Right atrium auricular region (tissue), 2 donors: ENCODE data around the gene EVI5. TPM values are rescaled to one million over a fixed set of nuclear protein-coding genes. Genes with fewer than 3 reads are reported as not detected.
A peak's percentile ranks its signal among the peaks of the same experiment; 100 is the strongest.

Experiments
- DNase-seq: peaks from one replicate; pipeline ENCODE4 v3.0.0-alpha.2; 2019; ENCODE audit warnings: low spot score
- H3K27ac ChIP-seq, 2 donors: fragments of 200-600 bp; sonication (generic); 1 replicate in 1 of 2; 2 replicates in 1 of 2; pipeline ENCODE4 v1.5.1; 2016 to 2019
- H3K27me3 ChIP-seq, 2 donors: fragments of 200-600 bp; sonication (generic); one replicate each; pipeline versions ENCODE4 v1.5.1 to v1.6.0; 2017 to 2019
- H3K36me3 ChIP-seq: fragments of 200-600 bp; sonication (generic); one replicate; pipeline ENCODE4 v1.5.1; 2016
- H3K4me1 ChIP-seq, 2 donors: fragments of 200-600 bp; sonication (generic); one replicate each; pipeline versions ENCODE4 v1.5.1 to v1.6.0; 2017 to 2019
- H3K4me3 ChIP-seq, 2 donors: fragments of 200-600 bp; sonication (generic); 1 replicate in 1 of 2; 2 replicates in 1 of 2; pipeline ENCODE4 v1.5.1; 2017 to 2019; ENCODE audit warnings: mild to moderate bottlenecking in 1 of 2, moderate library complexity in 1 of 2
- H3K9me3 ChIP-seq, 2 donors: fragments of 200-600 bp; sonication (generic); one replicate each; pipeline ENCODE4 v1.5.1; 2019
- total RNA-seq, 2 donors: library from RNA; depleted of rRNA; stranded (reverse); fragments of >200 nt; gene quantifications; one replicate each; pipeline ENCODE4 v1.1.0, GENCODE V29; 2016
- TF ChIP-seq, protein P1 (sequence below), 2 donors: fragments of 200-600 bp; sonication (generic); IDR thresholded peaks; one replicate each; pipeline ENCODE4 v1.5.1; 2019; ENCODE audit warnings: antibody characterized with exemption in 2 of 2

The EVI5 gene
- total RNA-seq, 2 donors from 2014 or later, result 26.4 to 41.9 TPM

DNA sequence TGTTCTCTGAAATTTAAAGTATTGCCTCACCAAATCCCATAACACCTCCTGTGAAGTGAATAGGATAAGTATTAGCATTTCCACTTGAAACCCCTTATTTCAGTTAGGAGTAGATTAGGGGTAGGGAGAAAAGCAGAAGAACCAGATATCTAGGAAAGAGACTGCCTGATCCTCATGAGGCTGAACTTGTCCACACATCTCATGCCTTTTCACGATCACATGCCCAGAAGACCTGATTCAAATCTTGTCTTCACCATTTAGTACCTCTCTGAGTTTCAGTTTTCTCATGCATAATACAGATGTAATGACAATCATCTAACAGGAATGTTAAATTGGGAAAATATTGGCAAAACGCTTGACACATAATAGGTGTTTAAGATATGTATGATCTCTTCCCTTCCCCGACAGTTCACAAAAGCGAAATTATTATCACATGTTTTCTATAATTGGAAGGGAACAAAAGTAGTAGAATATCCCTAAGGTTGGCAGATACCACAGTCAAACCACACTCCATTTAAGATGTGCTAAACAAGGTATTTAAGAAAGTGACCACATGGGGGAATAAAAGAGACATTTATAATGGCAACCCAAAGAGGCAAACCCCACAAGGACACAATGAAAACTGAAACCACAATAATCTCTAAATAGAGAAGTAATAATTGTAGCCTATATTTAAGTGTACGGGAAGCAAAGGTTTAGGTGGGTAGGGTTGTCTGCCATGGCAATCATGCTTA is 323.4 kb downstream of the EVI5 start:
- Histone ChIP-seq H3K4me1 (no peaks in the 10 kb centered on the region), H3K36me3 (no peaks in the 10 kb centered on the region), H3K9me3 (no peaks in the 10 kb centered on the region), H3K27ac (no peak overlapping the region), H3K27me3 (no peaks in the 10 kb centered on the region), H3K4me3 (no peak overlapping the region)
- TF ChIP-seq, protein P1, sequence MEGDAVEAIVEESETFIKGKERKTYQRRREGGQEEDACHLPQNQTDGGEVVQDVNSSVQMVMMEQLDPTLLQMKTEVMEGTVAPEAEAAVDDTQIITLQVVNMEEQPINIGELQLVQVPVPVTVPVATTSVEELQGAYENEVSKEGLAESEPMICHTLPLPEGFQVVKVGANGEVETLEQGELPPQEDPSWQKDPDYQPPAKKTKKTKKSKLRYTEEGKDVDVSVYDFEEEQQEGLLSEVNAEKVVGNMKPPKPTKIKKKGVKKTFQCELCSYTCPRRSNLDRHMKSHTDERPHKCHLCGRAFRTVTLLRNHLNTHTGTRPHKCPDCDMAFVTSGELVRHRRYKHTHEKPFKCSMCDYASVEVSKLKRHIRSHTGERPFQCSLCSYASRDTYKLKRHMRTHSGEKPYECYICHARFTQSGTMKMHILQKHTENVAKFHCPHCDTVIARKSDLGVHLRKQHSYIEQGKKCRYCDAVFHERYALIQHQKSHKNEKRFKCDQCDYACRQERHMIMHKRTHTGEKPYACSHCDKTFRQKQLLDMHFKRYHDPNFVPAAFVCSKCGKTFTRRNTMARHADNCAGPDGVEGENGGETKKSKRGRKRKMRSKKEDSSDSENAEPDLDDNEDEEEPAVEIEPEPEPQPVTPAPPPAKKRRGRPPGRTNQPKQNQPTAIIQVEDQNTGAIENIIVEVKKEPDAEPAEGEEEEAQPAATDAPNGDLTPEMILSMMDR (IDR thresholded peaks at IDR 0.05), result no peak
- no peak for DNase-seq

DNA sequence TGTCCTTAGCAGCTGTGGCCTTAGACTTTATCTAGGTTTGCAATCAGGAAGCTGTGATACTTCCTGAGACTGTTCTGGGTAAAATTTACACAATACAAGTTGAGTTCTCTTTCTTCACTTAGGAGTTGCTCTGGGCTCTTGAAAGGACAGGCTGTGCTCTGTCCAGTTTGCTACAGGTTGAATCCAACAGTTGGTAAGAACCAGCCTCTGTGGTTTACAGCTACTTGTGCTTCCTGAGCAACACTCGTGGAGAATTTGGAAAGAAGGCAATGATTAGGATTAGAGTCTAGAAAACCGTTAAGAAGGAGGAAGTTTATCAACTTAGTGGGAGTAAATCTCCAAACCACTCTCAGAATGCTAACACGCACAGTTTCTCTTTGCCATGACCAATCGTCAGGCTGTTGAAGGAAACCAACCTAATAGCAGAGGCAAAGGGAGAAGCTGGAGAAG is 325.0 kb downstream of the EVI5 start:
- no peaks in the 10 kb centered on the region for H3K36me3 ChIP-seq
- H3K4me1 ChIP-seq, result no peaks in the 10 kb centered on the region
- TF ChIP-seq, protein P1 (IDR thresholded peaks at IDR 0.05), result no peak

More for the DNA sequence above, 325.0 kb downstream of the EVI5 start:
- Histone ChIP-seq H3K27ac (peak overlapping the region in 1 of 2 donors; percentile 16), H3K9me3 (no peaks in the 10 kb centered on the region), H3K4me3 (no peak overlapping the region), H3K27me3 (no peaks in the 10 kb centered on the region)
- no peak for DNase-seq

Other genes with a start within 250 kb of the EVI5 start
- gene RPL5, start 46.9 kb upstream of the EVI5 start, total RNA-seq, result 1,000 to 10,000 TPM in 1 of 2 donors, 100 to 1,000 TPM in 1; 675 to 1,127 TPM
- gene DIPK1A, start 176.4 kb upstream of the EVI5 start, total RNA-seq, result 1 to 10 TPM; 5.9 to 7.9 TPM